ENCODE results near the gene EYA2. TPM values are rescaled to one million over a fixed set of nuclear protein-coding genes. Genes with fewer than 3 reads are reported as not detected.

The EYA2 gene
- polyA plus RNA-seq, 4 donors: 0.50 to 0.70 TPM; not detected in 2

DNA sequence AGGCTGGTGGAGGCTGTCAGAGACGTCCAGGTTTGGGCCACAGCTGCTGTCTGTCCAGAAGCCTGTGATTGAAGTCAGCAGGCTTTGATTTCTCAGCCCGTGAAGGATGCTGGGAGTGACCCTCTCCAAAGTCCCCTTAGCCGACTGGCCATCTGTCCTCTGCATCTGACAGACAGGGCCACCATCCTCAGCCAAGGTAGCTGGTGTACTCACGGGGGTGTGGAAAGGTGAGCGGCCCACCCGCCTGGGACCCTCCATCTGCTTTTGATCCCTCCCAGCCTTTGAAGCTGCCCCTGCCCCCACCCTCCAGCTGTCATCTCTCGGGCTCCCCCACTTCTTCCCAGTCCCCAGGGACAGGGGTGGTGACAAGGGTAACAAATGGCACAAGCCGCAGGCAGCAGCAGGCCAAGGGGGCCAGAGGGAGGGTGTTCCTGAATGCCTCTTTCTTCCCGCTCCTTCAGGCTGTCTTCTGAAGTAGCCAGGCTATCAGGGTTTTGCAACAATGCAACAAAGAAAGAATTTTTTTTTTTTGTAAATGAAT, 84.4 kb downstream of the EYA2 start:
- Histone ChIP-seq H3K4me1 (ENCODE audit: control insufficient read depth in 3 of 3, insufficient read depth in 2 of 3, low read depth in 1 of 3, low read length in 2 of 3) (no peaks in the 10 kb centered on the region), H3K27ac (ENCODE audit: low read depth in 1 of 3, low read length in 2 of 3) (no peak overlapping the region), H3K9me3 (ENCODE audit: control insufficient read depth in 2 of 2, insufficient read depth in 1 of 2, low read depth in 1 of 2, low read length in 1 of 2) (no peaks in the 10 kb centered on the region), H3K36me3 (ENCODE audit: control insufficient read depth in 3 of 3, insufficient read depth in 2 of 3, low read depth in 1 of 3, low read length in 3 of 3) (no peaks in the 10 kb centered on the region), H3K4me3 (ENCODE audit: low read depth in 1 of 3, low read length in 3 of 3) (no peak overlapping the region), H3K27me3 (ENCODE audit: control insufficient read depth in 3 of 3, insufficient read depth in 3 of 3, low read length in 3 of 3) (peaks cover 0 to 2% (median 0%) of the 10 kb centered on the region in 3 donors)
- WGBS, 3 donors: 49 to 75% (median 55%) methylated on average over 8 to 9 of the region's 9 CpGs
- no peak for FAIRE-seq
- no peak for DNase-seq

DNA sequence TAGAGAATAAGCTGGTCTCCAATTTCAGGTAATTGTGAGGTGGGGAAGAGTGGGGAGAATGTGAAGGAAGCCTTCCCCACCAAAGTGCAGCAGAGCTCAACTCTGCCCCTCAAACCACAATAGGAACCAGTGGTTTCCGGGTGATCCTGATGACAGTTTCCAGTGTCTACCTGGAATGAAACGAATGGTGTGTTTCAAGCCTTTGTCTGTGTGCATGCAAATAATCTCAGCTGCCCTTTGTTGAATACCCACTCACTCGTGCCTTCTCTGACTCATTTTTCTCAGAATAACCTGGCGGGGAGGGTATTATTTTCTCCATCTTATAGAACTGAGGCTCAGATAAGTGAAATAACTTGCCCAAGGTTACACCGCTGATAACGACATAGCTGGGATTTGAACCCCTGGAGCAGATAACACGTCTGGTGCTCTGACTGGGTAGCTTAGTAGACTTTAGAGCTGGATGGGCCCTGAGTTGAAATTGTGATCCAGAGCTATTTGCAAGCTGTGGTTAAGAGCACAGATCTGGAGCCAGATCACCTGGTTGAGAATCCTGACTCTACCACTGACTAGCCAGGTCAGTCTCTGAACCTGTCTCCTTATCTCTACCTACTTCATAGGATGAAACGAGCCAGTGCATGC, 85.1 kb downstream of the EYA2 start:
- DNase-seq: no peak
- Histone ChIP-seq H3K9me3 (ENCODE audit: control insufficient read depth in 2 of 2, insufficient read depth in 1 of 2, low read depth in 1 of 2, low read length in 1 of 2) (no peaks in the 10 kb centered on the region), H3K4me3 (ENCODE audit: low read depth in 1 of 3, low read length in 3 of 3) (no peak overlapping the region), H3K27me3 (ENCODE audit: control insufficient read depth in 3 of 3, insufficient read depth in 3 of 3, low read length in 3 of 3) (peaks cover 0 to 2% (median 0%) of the 10 kb centered on the region in 3 donors), H3K36me3 (ENCODE audit: control insufficient read depth in 3 of 3, insufficient read depth in 2 of 3, low read depth in 1 of 3, low read length in 3 of 3) (no peaks in the 10 kb centered on the region), H3K27ac (ENCODE audit: low read depth in 1 of 3, low read length in 2 of 3) (no peak overlapping the region), H3K4me1 (ENCODE audit: control insufficient read depth in 3 of 3, insufficient read depth in 2 of 3, low read depth in 1 of 3, low read length in 2 of 3) (no peaks in the 10 kb centered on the region)
- 34 to 54% (median 43%) methylated on average over 8 of the region's 8 CpGs for WGBS, 3 donors
- FAIRE-seq: no peak

DNA sequence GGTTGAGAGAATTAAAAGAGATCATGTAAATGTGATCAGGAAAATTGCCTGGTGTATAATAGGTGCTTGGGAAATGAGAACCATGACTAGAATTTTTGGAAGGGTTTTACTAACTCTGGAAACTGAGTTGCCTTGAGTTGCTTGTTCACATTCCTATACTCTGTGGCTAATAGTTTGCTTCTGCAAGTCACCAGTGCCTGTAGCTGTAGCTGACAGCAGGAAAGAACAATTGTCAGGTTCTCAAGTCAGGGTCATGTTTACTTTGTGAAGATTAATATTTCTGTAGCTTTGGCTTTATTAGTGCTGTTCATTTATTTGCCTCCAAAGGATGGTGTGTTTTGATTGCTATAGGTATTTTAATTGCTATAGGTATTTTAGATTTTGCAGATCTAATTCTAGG, 86.5 kb downstream of the EYA2 start:
- Histone ChIP-seq H3K4me1 (ENCODE audit: control insufficient read depth in 3 of 3, insufficient read depth in 2 of 3, low read depth in 1 of 3, low read length in 2 of 3) (no peaks in the 10 kb centered on the region), H3K4me3 (ENCODE audit: low read depth in 1 of 3, low read length in 3 of 3) (no peak overlapping the region), H3K36me3 (ENCODE audit: control insufficient read depth in 3 of 3, insufficient read depth in 2 of 3, low read depth in 1 of 3, low read length in 3 of 3) (no peaks in the 10 kb centered on the region), H3K27me3 (ENCODE audit: control insufficient read depth in 3 of 3, insufficient read depth in 3 of 3, low read length in 3 of 3) (peaks cover 0 to 2% (median 0%) of the 10 kb centered on the region in 3 donors), H3K9me3 (ENCODE audit: control insufficient read depth in 2 of 2, insufficient read depth in 1 of 2, low read depth in 1 of 2, low read length in 1 of 2) (no peaks in the 10 kb centered on the region), H3K27ac (ENCODE audit: low read depth in 1 of 3, low read length in 2 of 3) (no peak overlapping the region)
- DNase-seq (no peak), FAIRE-seq (no peak)

DNA sequence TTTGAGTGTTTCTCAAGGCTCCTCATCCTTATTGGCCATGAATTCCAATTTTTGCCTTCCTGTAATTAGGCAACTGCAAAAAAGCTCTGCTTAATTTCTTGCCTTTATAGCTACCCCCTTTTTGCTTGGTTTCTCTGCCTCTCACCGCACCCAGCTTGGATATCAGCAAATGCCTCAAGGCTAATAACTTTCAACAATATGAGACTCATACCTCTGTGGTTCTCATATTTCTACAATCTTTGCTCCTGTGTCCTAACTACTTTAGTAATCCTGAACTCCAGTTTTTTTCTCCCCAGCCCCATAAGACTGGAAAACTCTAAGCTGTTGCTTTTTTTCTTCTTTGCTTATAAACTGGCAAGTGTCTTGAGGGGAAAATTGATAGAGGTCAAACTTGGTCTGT, 88.8 kb downstream of the EYA2 start:
- 89 to 97% (median 96%) methylated on average over 1 of the region's 1 CpG for WGBS, 3 donors
- Histone ChIP-seq H3K36me3 (ENCODE audit: control insufficient read depth in 3 of 3, insufficient read depth in 2 of 3, low read depth in 1 of 3, low read length in 3 of 3) (no peaks in the 10 kb centered on the region), H3K27me3 (ENCODE audit: control insufficient read depth in 3 of 3, insufficient read depth in 3 of 3, low read length in 3 of 3) (no peaks in the 10 kb centered on the region), H3K9me3 (ENCODE audit: control insufficient read depth in 2 of 2, insufficient read depth in 1 of 2, low read depth in 1 of 2, low read length in 1 of 2) (no peaks in the 10 kb centered on the region), H3K27ac (ENCODE audit: low read depth in 1 of 3, low read length in 2 of 3) (no peak overlapping the region), H3K4me1 (ENCODE audit: control insufficient read depth in 3 of 3, insufficient read depth in 2 of 3, low read depth in 1 of 3, low read length in 2 of 3) (no peaks in the 10 kb centered on the region), H3K4me3 (ENCODE audit: low read depth in 1 of 3, low read length in 3 of 3) (no peak overlapping the region)
- no peak for DNase-seq
- FAIRE-seq: no peak

DNA sequence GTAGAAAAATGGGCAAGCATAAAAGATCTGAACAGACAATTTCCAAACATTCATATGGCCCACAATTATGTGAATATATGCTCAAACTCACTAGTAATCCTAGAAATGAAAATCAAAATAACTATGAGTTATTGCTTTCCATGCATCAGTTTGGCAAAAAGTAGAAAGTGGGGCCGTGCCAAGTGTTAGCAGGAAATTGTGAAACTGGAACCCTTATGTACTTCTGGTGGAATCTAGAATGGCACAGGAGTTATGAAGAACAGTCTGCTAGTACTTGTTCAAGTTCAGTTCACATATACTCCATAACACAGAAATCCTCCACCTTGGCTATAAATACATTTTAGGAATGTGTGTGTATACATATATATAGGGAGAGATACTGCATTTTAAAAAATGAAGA, 89.8 kb downstream of the EYA2 start:
- DNase-seq: no peak

DNA sequence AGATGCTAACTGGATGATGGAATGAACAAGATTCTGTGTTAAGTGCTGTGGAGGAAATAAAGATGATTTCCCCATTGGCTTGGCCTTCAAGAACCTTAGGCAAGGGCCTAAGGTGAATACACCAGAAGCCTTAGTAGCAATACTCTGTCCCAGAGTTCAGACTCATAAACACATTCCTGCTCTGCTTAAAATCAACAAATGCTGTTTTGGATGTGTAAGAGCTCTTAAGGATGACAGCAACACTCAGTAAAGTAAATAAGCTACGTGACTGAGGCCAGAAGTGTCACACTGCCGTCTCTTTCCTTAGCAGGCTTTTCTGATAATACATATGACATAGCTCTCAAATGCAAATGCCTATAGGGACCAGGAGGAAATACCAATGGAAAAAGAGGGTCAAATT, 90.6 kb downstream of the EYA2 start:
- WGBS, 3 donors: 55 to 65% (median 64%) methylated on average over 2 of the region's 2 CpGs
- no peaks in the 10 kb centered on the region for H3K27me3 ChIP-seq (ENCODE audit: control insufficient read depth in 3 of 3, insufficient read depth in 3 of 3, low read length in 3 of 3)
- no peak overlapping the region for H3K27ac ChIP-seq (ENCODE audit: low read depth in 1 of 3, low read length in 2 of 3)
- H3K4me3 ChIP-seq (ENCODE audit: low read depth in 1 of 3, low read length in 3 of 3): no peak overlapping the region
- DNase-seq (no peak), FAIRE-seq (no peak)
- H3K36me3 ChIP-seq (ENCODE audit: control insufficient read depth in 3 of 3, insufficient read depth in 2 of 3, low read depth in 1 of 3, low read length in 3 of 3): no peaks in the 10 kb centered on the region
- no peaks in the 10 kb centered on the region for H3K9me3 ChIP-seq (ENCODE audit: control insufficient read depth in 2 of 2, insufficient read depth in 1 of 2, low read depth in 1 of 2, low read length in 1 of 2)
- no peaks in the 10 kb centered on the region for H3K4me1 ChIP-seq (ENCODE audit: control insufficient read depth in 3 of 3, insufficient read depth in 2 of 3, low read depth in 1 of 3, low read length in 2 of 3)

More for the DNA sequence above, 89.8 kb downstream of the EYA2 start:
- Histone ChIP-seq H3K4me1 (ENCODE audit: control insufficient read depth in 3 of 3, insufficient read depth in 2 of 3, low read depth in 1 of 3, low read length in 2 of 3) (no peaks in the 10 kb centered on the region), H3K9me3 (ENCODE audit: control insufficient read depth in 2 of 2, insufficient read depth in 1 of 2, low read depth in 1 of 2, low read length in 1 of 2) (no peaks in the 10 kb centered on the region), H3K27me3 (ENCODE audit: control insufficient read depth in 3 of 3, insufficient read depth in 3 of 3, low read length in 3 of 3) (no peaks in the 10 kb centered on the region), H3K36me3 (ENCODE audit: control insufficient read depth in 3 of 3, insufficient read depth in 2 of 3, low read depth in 1 of 3, low read length in 3 of 3) (no peaks in the 10 kb centered on the region), H3K27ac (ENCODE audit: low read depth in 1 of 3, low read length in 2 of 3) (no peak overlapping the region), H3K4me3 (ENCODE audit: low read depth in 1 of 3, low read length in 3 of 3) (no peak overlapping the region)
- no peak for FAIRE-seq
- 58 to 77% (median 62%) methylated on average over 1 of the region's 1 CpG for WGBS, 3 donors

DNA sequence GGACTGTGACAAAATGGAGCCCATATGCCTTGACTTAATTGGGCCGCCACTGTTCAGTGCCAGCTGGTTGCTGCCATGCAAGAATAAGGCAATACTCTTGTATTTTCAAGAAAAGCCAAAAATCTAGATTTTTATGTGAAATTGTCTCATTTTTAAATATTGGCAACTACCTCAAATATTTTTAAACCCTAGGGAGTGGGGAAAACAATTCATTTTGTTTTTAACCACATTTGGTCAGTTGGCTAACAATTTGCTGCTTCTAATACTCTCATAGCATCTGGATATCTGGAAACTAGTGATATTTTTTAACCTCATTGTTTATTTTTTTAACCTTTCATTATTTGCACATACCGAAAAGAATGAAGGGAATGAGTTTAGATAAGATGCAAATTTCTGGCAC, 91.0 kb downstream of the EYA2 start:
- H3K27ac ChIP-seq (ENCODE audit: low read depth in 1 of 3, low read length in 2 of 3): no peak overlapping the region
- no peaks in the 10 kb centered on the region for H3K4me1 ChIP-seq (ENCODE audit: control insufficient read depth in 3 of 3, insufficient read depth in 2 of 3, low read depth in 1 of 3, low read length in 2 of 3)
- no peaks in the 10 kb centered on the region for H3K36me3 ChIP-seq (ENCODE audit: control insufficient read depth in 3 of 3, insufficient read depth in 2 of 3, low read depth in 1 of 3, low read length in 3 of 3)
- H3K4me3 ChIP-seq (ENCODE audit: low read depth in 1 of 3, low read length in 3 of 3): no peak overlapping the region
- no peaks in the 10 kb centered on the region for H3K27me3 ChIP-seq (ENCODE audit: control insufficient read depth in 3 of 3, insufficient read depth in 3 of 3, low read length in 3 of 3)
- H3K9me3 ChIP-seq (ENCODE audit: control insufficient read depth in 2 of 2, insufficient read depth in 1 of 2, low read depth in 1 of 2, low read length in 1 of 2): no peaks in the 10 kb centered on the region
- FAIRE-seq (no peak), DNase-seq (no peak)
- 53 to 71% (median 61%) methylated on average over 2 of the region's 2 CpGs for whole genome bisulfite sequencing, 3 donors

DNA sequence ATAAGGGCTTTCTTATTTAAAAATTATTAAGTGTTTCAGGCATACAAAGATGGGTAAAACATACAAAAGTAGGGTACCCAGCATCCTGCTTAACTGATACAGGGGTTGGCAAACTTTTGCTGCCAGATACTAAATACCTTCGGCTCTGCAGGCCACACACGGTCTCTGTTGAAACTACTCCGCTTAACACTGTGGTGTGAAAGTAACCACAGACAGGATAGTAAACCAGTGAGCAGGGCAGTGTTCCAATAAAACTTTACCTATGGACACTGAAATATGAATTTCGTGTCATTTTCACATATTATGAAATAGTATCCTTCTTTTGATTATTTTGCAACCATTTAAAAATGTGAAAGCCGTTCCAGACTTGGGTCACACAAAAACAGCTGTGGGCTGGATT, 92.4 kb downstream of the EYA2 start:
- Histone ChIP-seq H3K36me3 (ENCODE audit: control insufficient read depth in 3 of 3, insufficient read depth in 2 of 3, low read depth in 1 of 3, low read length in 3 of 3) (no peaks in the 10 kb centered on the region), H3K9me3 (ENCODE audit: control insufficient read depth in 2 of 2, insufficient read depth in 1 of 2, low read depth in 1 of 2, low read length in 1 of 2) (no peaks in the 10 kb centered on the region), H3K4me1 (ENCODE audit: control insufficient read depth in 3 of 3, insufficient read depth in 2 of 3, low read depth in 1 of 3, low read length in 2 of 3) (no peaks in the 10 kb centered on the region), H3K4me3 (ENCODE audit: low read depth in 1 of 3, low read length in 3 of 3) (no peak overlapping the region), H3K27me3 (ENCODE audit: control insufficient read depth in 3 of 3, insufficient read depth in 3 of 3, low read length in 3 of 3) (no peaks in the 10 kb centered on the region), H3K27ac (ENCODE audit: low read depth in 1 of 3, low read length in 2 of 3) (no peak overlapping the region)
- DNase-seq (no peak), FAIRE-seq (no peak)
- 61 to 64% (median 63%) methylated on average over 5 of the region's 5 CpGs for WGBS, 3 donors

DNA sequence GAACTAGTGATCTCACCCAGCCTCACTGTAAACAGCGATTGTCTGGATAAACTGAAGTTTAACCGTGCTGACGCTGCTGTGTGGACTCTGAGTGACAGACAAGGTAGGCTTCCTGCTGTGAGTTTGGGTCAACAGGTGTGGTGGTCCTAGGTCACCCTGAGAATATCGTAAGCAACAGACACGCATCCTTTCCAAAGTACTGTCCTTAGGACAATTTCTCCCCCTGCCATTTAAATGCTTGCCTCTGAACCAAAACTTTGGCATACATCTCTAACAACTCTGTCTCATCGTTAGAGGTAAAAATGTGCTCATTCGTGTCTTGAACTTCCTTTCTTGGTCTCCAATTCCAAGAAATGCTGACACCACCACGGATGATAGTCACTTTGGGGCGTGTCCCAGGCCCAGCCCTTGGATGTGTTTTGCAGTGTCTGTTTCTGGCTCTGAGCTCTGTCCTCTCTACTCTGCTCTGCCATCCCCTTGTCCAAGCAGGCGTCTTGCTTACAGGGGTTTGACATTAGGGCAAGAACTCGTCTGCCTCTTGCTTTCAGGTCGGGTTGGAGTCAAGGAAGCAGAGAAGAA, 95.5 kb downstream of the EYA2 start:
- H3K36me3 ChIP-seq (ENCODE audit: control insufficient read depth in 3 of 3, insufficient read depth in 2 of 3, low read depth in 1 of 3, low read length in 3 of 3): no peaks in the 10 kb centered on the region
- H3K27ac ChIP-seq (ENCODE audit: low read depth in 1 of 3, low read length in 2 of 3): no peak overlapping the region
- 14 to 30% (median 21%) methylated on average over 12 of the region's 12 CpGs for WGBS, 3 donors
- H3K4me1 ChIP-seq (ENCODE audit: control insufficient read depth in 3 of 3, insufficient read depth in 2 of 3, low read depth in 1 of 3, low read length in 2 of 3): no peaks in the 10 kb centered on the region
- no peaks in the 10 kb centered on the region for H3K27me3 ChIP-seq (ENCODE audit: control insufficient read depth in 3 of 3, insufficient read depth in 3 of 3, low read length in 3 of 3)
- no peak overlapping the region for H3K4me3 ChIP-seq (ENCODE audit: low read depth in 1 of 3, low read length in 3 of 3)
- H3K9me3 ChIP-seq (ENCODE audit: control insufficient read depth in 2 of 2, insufficient read depth in 1 of 2, low read depth in 1 of 2, low read length in 1 of 2): no peaks in the 10 kb centered on the region
- DNase-seq (no peak), FAIRE-seq (no peak)

Measured in small intestine (tissue), 7 donors.